Loucy (cell line): ENCODE measurements around the gene PADI1.

Source experiments
- H2AFZ ChIP-seq: fragments of 200-600 bp; sonication (generic); 2 replicates; pipeline ENCODE4 v1.6.0; 2016; ENCODE audit warnings: antibody characterized with exemption, mild to moderate bottlenecking, low read length, moderate library complexity
- H3F3A ChIP-seq: fragments of 200-600 bp; 2 replicates; pipeline ENCODE4 v1.6.0; 2016; ENCODE audit warnings: antibody characterized with exemption, low read depth, mild to moderate bottlenecking
- H3K27me3 ChIP-seq: fragments of 200-600 bp; sonication (generic); 2 replicates; pipeline ENCODE4 v1.6.1; 2014; ENCODE audit warnings: low read length, mild to moderate bottlenecking; ENCODE audit not compliant: insufficient read depth, poor library complexity, severe bottlenecking
- H3K36me3 ChIP-seq: fragments of 200-600 bp; sonication (generic); 2 replicates; pipeline ENCODE4 v1.6.1; 2016; ENCODE audit warnings: low read length; ENCODE audit not compliant: insufficient read depth
- H3K4me1 ChIP-seq: fragments of 200-600 bp; sonication (generic); 2 replicates; pipeline ENCODE4 v1.5.1; 2014; ENCODE audit warnings: low read length, mild to moderate bottlenecking; ENCODE audit not compliant: insufficient read depth, poor library complexity, severe bottlenecking
- H3K4me2 ChIP-seq: fragments of 200-600 bp; sonication (generic); 2 replicates; pipeline ENCODE4 v1.6.0; 2014; ENCODE audit warnings: antibody characterized with exemption, low read length, low read depth, mild to moderate bottlenecking; ENCODE audit not compliant: poor library complexity, severe bottlenecking
- H3K4me3 ChIP-seq: fragments of 200-600 bp; sonication (generic); 2 replicates; pipeline ENCODE4 v1.5.1; 2014; ENCODE audit warnings: low read length, mild to moderate bottlenecking, mixed read lengths; ENCODE audit not compliant: poor library complexity, severe bottlenecking
- H3K79me2 ChIP-seq: fragments of 200-600 bp; sonication (generic); 2 replicates; pipeline ENCODE4 v1.6.1; 2014; ENCODE audit warnings: low read length; ENCODE audit not compliant: insufficient read depth
- H3K9ac ChIP-seq: fragments of 200-600 bp; sonication (generic); 2 replicates; pipeline ENCODE4 v1.6.0; 2014; ENCODE audit warnings: mild to moderate bottlenecking, low read depth, low read length, moderate library complexity; ENCODE audit not compliant: poor library complexity, severe bottlenecking
- H3K9me2 ChIP-seq: fragments of 200-600 bp; sonication (generic); replicated peaks from 2 replicates; pipeline ENCODE4 v1.6.1; 2016; ENCODE audit warnings: low read depth, low read length, mixed read lengths
- H3K9me3 ChIP-seq: fragments of 200-600 bp; sonication (generic); 2 replicates; pipeline ENCODE4 v1.6.1; 2014; ENCODE audit warnings: mild to moderate bottlenecking, antibody characterized with exemption, low read length, low read depth; ENCODE audit not compliant: insufficient read depth
- H4K20me1 ChIP-seq: fragments of 200-600 bp; sonication (generic); 2 replicates; pipeline ENCODE4 v1.6.0; 2014; ENCODE audit warnings: antibody characterized with exemption, low read length, mild to moderate bottlenecking; ENCODE audit not compliant: insufficient read depth, poor library complexity, severe bottlenecking
- CTCF ChIP-seq: fragments of 200-600 bp; sonication (generic); conservative IDR thresholded peaks from 2 replicates; pipeline ENCODE4 v1.5.1; 2014; ENCODE audit warnings: mild to moderate bottlenecking, antibody characterized with exemption, low read length
- EZH2phosphoT487 ChIP-seq: fragments of 200-600 bp; IDR thresholded peaks from 2 replicates; pipeline ENCODE4 v1.6.1; 2018; ENCODE audit warnings: antibody characterized with exemption, mild to moderate bottlenecking, moderate library complexity, borderline replicate concordance

Gene PADI1

GRCh38 chr1:17251246-17251645, 46.3 kb downstream of the PADI1 start:
- no peaks in the 10 kb centered on the region for H3K9me3 ChIP-seq
- H3K4me3 ChIP-seq, result no peak overlapping the region
- TF ChIP-seq EZH2phosphoT487 (no peak), CTCF (no peak)
- H3K9ac ChIP-seq, result no peak overlapping the region
- H4K20me1 ChIP-seq, result no peaks in the 10 kb centered on the region
- no peak overlapping the region for H3K4me2 ChIP-seq
- H3K9me2 ChIP-seq, result no peaks in the 10 kb centered on the region
- H3K4me1 ChIP-seq, result no peaks in the 10 kb centered on the region
- no peaks in the 10 kb centered on the region for H3K79me2 ChIP-seq
- H3K36me3 ChIP-seq, result no peaks in the 10 kb centered on the region
- H2AFZ ChIP-seq, result no peak overlapping the region
- H3K27me3 ChIP-seq, result no peaks in the 10 kb centered on the region
- H3F3A ChIP-seq, result no peaks in the 10 kb centered on the region

GRCh38 chr1:17251701-17252376, 46.9 kb downstream of the PADI1 start:
- no peaks in the 10 kb centered on the region for H4K20me1 ChIP-seq
- no peaks in the 10 kb centered on the region for H3K27me3 ChIP-seq
- H3K4me2 ChIP-seq, result no peak overlapping the region
- H3K79me2 ChIP-seq, result no peaks in the 10 kb centered on the region
- no peaks in the 10 kb centered on the region for H3F3A ChIP-seq
- H3K9me3 ChIP-seq, result no peaks in the 10 kb centered on the region
- no peak overlapping the region for H3K9ac ChIP-seq
- H3K36me3 ChIP-seq, result no peaks in the 10 kb centered on the region
- H2AFZ ChIP-seq, result no peak overlapping the region
- H3K4me1 ChIP-seq, result no peaks in the 10 kb centered on the region
- no peak overlapping the region for H3K4me3 ChIP-seq
- TF ChIP-seq EZH2phosphoT487, result no peak
- no peaks in the 10 kb centered on the region for H3K9me2 ChIP-seq

DNA sequence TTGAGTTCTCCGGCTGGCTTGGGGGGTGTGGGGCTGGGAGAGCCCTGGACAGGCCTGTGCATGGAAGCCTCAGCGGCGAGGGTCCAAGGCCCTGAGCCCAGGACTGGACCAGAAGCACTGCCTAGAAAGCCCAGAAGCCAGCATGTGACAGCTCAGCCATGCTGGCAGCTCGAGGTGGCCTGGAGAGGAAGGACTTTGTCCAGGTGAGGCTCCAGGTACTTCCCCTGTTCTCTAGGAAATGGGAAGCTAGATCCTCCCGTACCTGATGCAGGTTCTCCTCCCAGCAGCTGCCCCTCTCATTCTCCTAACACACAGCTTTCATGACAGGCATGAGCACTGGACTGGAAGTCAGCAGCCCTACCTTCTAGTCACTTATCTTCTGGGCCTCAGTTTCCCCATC, 50.4 kb downstream of the PADI1 start:
- H2AFZ ChIP-seq, result no peak overlapping the region
- no peaks in the 10 kb centered on the region for H3K9me2 ChIP-seq
- H3K36me3 ChIP-seq, result no peaks in the 10 kb centered on the region
- H3K79me2 ChIP-seq, result no peaks in the 10 kb centered on the region
- no peak overlapping the region for H3K4me3 ChIP-seq
- no peaks in the 10 kb centered on the region for H4K20me1 ChIP-seq
- no peaks in the 10 kb centered on the region for H3F3A ChIP-seq
- no peaks in the 10 kb centered on the region for H3K9me3 ChIP-seq
- TF ChIP-seq EZH2phosphoT487, result no peak
- TF ChIP-seq CTCF, result no peak
- H3K9ac ChIP-seq, result no peak overlapping the region
- H3K27me3 ChIP-seq, result no peaks in the 10 kb centered on the region
- no peaks in the 10 kb centered on the region for H3K4me1 ChIP-seq
- no peak overlapping the region for H3K4me2 ChIP-seq

DNA sequence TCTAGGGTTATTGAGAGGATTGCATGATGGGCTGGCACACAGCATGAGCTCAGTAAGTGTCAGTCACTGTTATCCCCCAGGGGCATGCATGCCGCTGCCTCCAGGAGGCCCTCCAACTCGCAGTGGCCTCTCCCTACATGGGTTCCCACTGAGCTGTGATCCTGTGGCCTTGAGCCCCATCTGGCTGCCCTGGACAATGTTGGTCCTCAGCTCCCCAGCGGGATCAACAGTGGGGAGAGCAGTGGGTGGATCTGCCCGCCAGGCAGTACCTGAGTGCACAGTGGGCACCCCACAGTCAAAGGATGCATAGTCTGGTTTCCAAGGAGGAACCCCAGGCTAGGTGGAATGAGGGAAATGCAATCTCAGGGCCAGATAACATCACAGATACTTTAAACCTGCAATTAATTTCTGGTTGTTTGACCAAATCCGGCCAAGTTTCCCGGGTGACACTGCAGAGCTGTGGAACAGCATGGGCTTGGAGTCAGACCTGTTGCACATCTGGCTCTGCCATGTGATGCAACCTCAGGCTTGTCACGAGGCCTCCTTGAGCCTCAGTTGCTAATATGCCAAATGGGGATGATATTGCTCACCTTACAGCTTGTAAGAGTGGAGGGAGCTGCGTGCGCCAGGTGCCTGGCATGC, 53.3 kb downstream of the PADI1 start:
- no peak overlapping the region for H2AFZ ChIP-seq
- H3K9ac ChIP-seq, result no peak overlapping the region
- no peaks in the 10 kb centered on the region for H3K9me2 ChIP-seq
- no peaks in the 10 kb centered on the region for H3K79me2 ChIP-seq
- no peaks in the 10 kb centered on the region for H3K27me3 ChIP-seq
- no peaks in the 10 kb centered on the region for H3K9me3 ChIP-seq
- no peaks in the 10 kb centered on the region for H4K20me1 ChIP-seq
- no peaks in the 10 kb centered on the region for H3K4me1 ChIP-seq
- TF ChIP-seq CTCF (no peak), EZH2phosphoT487 (no peak)
- H3F3A ChIP-seq, result no peaks in the 10 kb centered on the region
- no peak overlapping the region for H3K4me2 ChIP-seq
- no peaks in the 10 kb centered on the region for H3K36me3 ChIP-seq
- H3K4me3 ChIP-seq, result no peak overlapping the region
